ENCODE data around the gene THSD8. TPM values are rescaled to one million over a fixed set of nuclear protein-coding genes. Genes with fewer than 3 reads are reported as not detected.
A peak's percentile ranks its signal among the peaks of the same experiment; 100 is the strongest.

The THSD8 gene
- total and polyA plus RNA-seq, 4 donors, result 1.2 to 2.5 TPM; not detected in 2

- no peak overlapping the region for H3K27ac ChIP-seq (ENCODE audit: low read depth in 1 of 2, low read length in 2 of 2)
- intact Hi-C loops (cut with DNase I), result no loop called here
- ATAC-seq (ENCODE audit: low FRiP score) (peak; percentile 84), DNase-seq (peak; percentile 85 to 92)
- no peaks in the 10 kb centered on the region for H3K4me1 ChIP-seq (ENCODE audit: control insufficient read depth in 1 of 2, insufficient read depth in 2 of 2, low read length in 2 of 2)
- peaks cover 0 to 2% of the 10 kb centered on the region in 2 donors for H3K36me3 ChIP-seq (ENCODE audit: control insufficient read depth in 1 of 2, insufficient read depth in 2 of 2, low read length in 1 of 2)
- no peaks in the 10 kb centered on the region for H3K27me3 ChIP-seq (ENCODE audit: control insufficient read depth in 1 of 2, insufficient read depth in 2 of 2, low read length in 1 of 2)
- 35 to 63% methylated on average over 30 of the region's 30 CpGs for WGBS, 2 donors
- no peak overlapping the region for H3K4me3 ChIP-seq (ENCODE audit: low read length in 2 of 2)
- H3K9me3 ChIP-seq (ENCODE audit: control insufficient read depth, low read length), result no peaks in the 10 kb centered on the region
Measured at GRCh38 chr19:12766051-12766521, 35.8 kb upstream of the THSD8 start.

- H3K36me3 ChIP-seq (ENCODE audit: control insufficient read depth in 1 of 2, insufficient read depth in 2 of 2, low read length in 1 of 2), result peaks cover 0 to 2% of the 10 kb centered on the region in 2 donors
- H3K27ac ChIP-seq (ENCODE audit: low read depth in 1 of 2, low read length in 2 of 2), result no peak overlapping the region
- H3K4me3 ChIP-seq (ENCODE audit: low read length in 2 of 2), result no peak overlapping the region
- no peaks in the 10 kb centered on the region for H3K27me3 ChIP-seq (ENCODE audit: control insufficient read depth in 1 of 2, insufficient read depth in 2 of 2, low read length in 1 of 2)
- H3K9me3 ChIP-seq (ENCODE audit: control insufficient read depth, low read length), result no peaks in the 10 kb centered on the region
- 90 to 92% methylated on average over 11 of the region's 11 CpGs for whole genome bisulfite sequencing, 2 donors
- DNase-seq (no peak), ATAC-seq (ENCODE audit: low FRiP score) (no peak)
- intact Hi-C loops (cut with DNase I), result no loop called here
- H3K4me1 ChIP-seq (ENCODE audit: control insufficient read depth in 1 of 2, insufficient read depth in 2 of 2, low read length in 2 of 2), result no peaks in the 10 kb centered on the region
Measured at GRCh38 chr19:12767150-12767549, 34.7 kb upstream of the THSD8 start.

GRCh38 chr19:12767666-12768065 is 34.2 kb upstream of the THSD8 start:
- 94% methylated on average over 15 of the region's 15 CpGs for WGBS, 2 donors
- Histone ChIP-seq H3K27ac (ENCODE audit: low read depth in 1 of 2, low read length in 2 of 2) (no peak overlapping the region), H3K4me3 (ENCODE audit: low read length in 2 of 2) (no peak overlapping the region), H3K27me3 (ENCODE audit: control insufficient read depth in 1 of 2, insufficient read depth in 2 of 2, low read length in 1 of 2) (no peaks in the 10 kb centered on the region), H3K36me3 (ENCODE audit: control insufficient read depth in 1 of 2, insufficient read depth in 2 of 2, low read length in 1 of 2) (peaks cover 0 to 2% of the 10 kb centered on the region in 2 donors), H3K4me1 (ENCODE audit: control insufficient read depth in 1 of 2, insufficient read depth in 2 of 2, low read length in 2 of 2) (no peaks in the 10 kb centered on the region), H3K9me3 (ENCODE audit: control insufficient read depth, low read length) (no peaks in the 10 kb centered on the region)
- intact Hi-C loops (cut with DNase I), result no loop called here
- ATAC-seq (ENCODE audit: low FRiP score) (no peak), DNase-seq (no peak)

- ATAC-seq (ENCODE audit: low FRiP score) (no peak), DNase-seq (no peak)
Measured at GRCh38 chr19:12769689-12770088, 32.2 kb upstream of the THSD8 start.

GRCh38 chr19:12770922-12771321 is 30.9 kb upstream of the THSD8 start:
- no peak overlapping the region for H3K27ac ChIP-seq (ENCODE audit: low read depth in 1 of 2, low read length in 2 of 2)

More at GRCh38 chr19:12769689-12770088, 32.2 kb upstream of the THSD8 start:
- Histone ChIP-seq H3K4me3 (ENCODE audit: low read length in 2 of 2) (no peak overlapping the region), H3K4me1 (ENCODE audit: control insufficient read depth in 1 of 2, insufficient read depth in 2 of 2, low read length in 2 of 2) (no peaks in the 10 kb centered on the region), H3K27me3 (ENCODE audit: control insufficient read depth in 1 of 2, insufficient read depth in 2 of 2, low read length in 1 of 2) (no peaks in the 10 kb centered on the region), H3K27ac (ENCODE audit: low read depth in 1 of 2, low read length in 2 of 2) (no peak overlapping the region), H3K9me3 (ENCODE audit: control insufficient read depth, low read length) (no peaks in the 10 kb centered on the region), H3K36me3 (ENCODE audit: control insufficient read depth in 1 of 2, insufficient read depth in 2 of 2, low read length in 1 of 2) (no peaks in the 10 kb centered on the region)
- intact Hi-C loops (cut with DNase I), result loop anchor here (5.0 kb wide), 2 partner anchors 38 to 78 kb away; partner anchors contain the start of gene RNASEH2A (in 1 of the 2)
- WGBS, 2 donors, result 63 to 64% methylated on average over 37 of the region's 37 CpGs

GRCh38 chr19:12772323-12772722 is 29.5 kb upstream of the THSD8 start:
- H3K36me3 ChIP-seq (ENCODE audit: control insufficient read depth in 1 of 2, insufficient read depth in 2 of 2, low read length in 1 of 2), result no peaks in the 10 kb centered on the region
- no peaks in the 10 kb centered on the region for H3K27me3 ChIP-seq (ENCODE audit: control insufficient read depth in 1 of 2, insufficient read depth in 2 of 2, low read length in 1 of 2)
- ATAC-seq (ENCODE audit: low FRiP score), result no peak
- intact Hi-C loops (cut with DNase I), result loop anchor here (5.0 kb wide), 2 partner anchors 35 to 75 kb away; partner anchors contain the start of gene RNASEH2A (in 1 of the 2)
- WGBS, 2 donors, result 5 to 8% methylated on average over 4 of the region's 4 CpGs
- H3K27ac ChIP-seq (ENCODE audit: low read depth in 1 of 2, low read length in 2 of 2), result no peak overlapping the region
- H3K9me3 ChIP-seq (ENCODE audit: control insufficient read depth, low read length), result no peaks in the 10 kb centered on the region
- DNase-seq, result peak in 1 of 2 donors; percentile 78
- H3K4me3 ChIP-seq (ENCODE audit: low read length in 2 of 2), result no peak overlapping the region
- no peaks in the 10 kb centered on the region for H3K4me1 ChIP-seq (ENCODE audit: control insufficient read depth in 1 of 2, insufficient read depth in 2 of 2, low read length in 2 of 2)

More at GRCh38 chr19:12770922-12771321, 30.9 kb upstream of the THSD8 start:
- Histone ChIP-seq H3K4me3 (ENCODE audit: low read length in 2 of 2) (no peak overlapping the region), H3K27me3 (ENCODE audit: control insufficient read depth in 1 of 2, insufficient read depth in 2 of 2, low read length in 1 of 2) (no peaks in the 10 kb centered on the region), H3K4me1 (ENCODE audit: control insufficient read depth in 1 of 2, insufficient read depth in 2 of 2, low read length in 2 of 2) (no peaks in the 10 kb centered on the region), H3K36me3 (ENCODE audit: control insufficient read depth in 1 of 2, insufficient read depth in 2 of 2, low read length in 1 of 2) (no peaks in the 10 kb centered on the region), H3K9me3 (ENCODE audit: control insufficient read depth, low read length) (no peaks in the 10 kb centered on the region)
- no peak for DNase-seq
- intact Hi-C loops (cut with DNase I), result loop anchor here (5.0 kb wide), 2 partner anchors 36 to 76 kb away; partner anchors contain the start of gene RNASEH2A (in 1 of the 2)
- no peak for ATAC-seq (ENCODE audit: low FRiP score)
- 94 to 95% methylated on average over 13 of the region's 13 CpGs for WGBS, 2 donors

GRCh38 chr19:12773571-12773970 is 28.3 kb upstream of the THSD8 start:
- WGBS, 2 donors, result 27 to 28% methylated on average over 2 of the region's 2 CpGs
- H3K36me3 ChIP-seq (ENCODE audit: control insufficient read depth in 1 of 2, insufficient read depth in 2 of 2, low read length in 1 of 2), result no peaks in the 10 kb centered on the region
- H3K4me3 ChIP-seq (ENCODE audit: low read length in 2 of 2), result no peak overlapping the region
- H3K4me1 ChIP-seq (ENCODE audit: control insufficient read depth in 1 of 2, insufficient read depth in 2 of 2, low read length in 2 of 2), result no peaks in the 10 kb centered on the region
- ATAC-seq (ENCODE audit: low FRiP score), result no peak
- H3K27ac ChIP-seq (ENCODE audit: low read depth in 1 of 2, low read length in 2 of 2), result peak overlapping the region in 1 of 2 donors; percentile 20
- no peaks in the 10 kb centered on the region for H3K9me3 ChIP-seq (ENCODE audit: control insufficient read depth, low read length)
- intact Hi-C loops (cut with DNase I), result loop anchor here (1.0 to 5.0 kb wide), 3 partner anchors 23 to 74 kb away; partner anchors contain the start of gene RNASEH2A (in 1 of the 2)
- no peaks in the 10 kb centered on the region for H3K27me3 ChIP-seq (ENCODE audit: control insufficient read depth in 1 of 2, insufficient read depth in 2 of 2, low read length in 1 of 2)
- DNase-seq, result no peak

DNA sequence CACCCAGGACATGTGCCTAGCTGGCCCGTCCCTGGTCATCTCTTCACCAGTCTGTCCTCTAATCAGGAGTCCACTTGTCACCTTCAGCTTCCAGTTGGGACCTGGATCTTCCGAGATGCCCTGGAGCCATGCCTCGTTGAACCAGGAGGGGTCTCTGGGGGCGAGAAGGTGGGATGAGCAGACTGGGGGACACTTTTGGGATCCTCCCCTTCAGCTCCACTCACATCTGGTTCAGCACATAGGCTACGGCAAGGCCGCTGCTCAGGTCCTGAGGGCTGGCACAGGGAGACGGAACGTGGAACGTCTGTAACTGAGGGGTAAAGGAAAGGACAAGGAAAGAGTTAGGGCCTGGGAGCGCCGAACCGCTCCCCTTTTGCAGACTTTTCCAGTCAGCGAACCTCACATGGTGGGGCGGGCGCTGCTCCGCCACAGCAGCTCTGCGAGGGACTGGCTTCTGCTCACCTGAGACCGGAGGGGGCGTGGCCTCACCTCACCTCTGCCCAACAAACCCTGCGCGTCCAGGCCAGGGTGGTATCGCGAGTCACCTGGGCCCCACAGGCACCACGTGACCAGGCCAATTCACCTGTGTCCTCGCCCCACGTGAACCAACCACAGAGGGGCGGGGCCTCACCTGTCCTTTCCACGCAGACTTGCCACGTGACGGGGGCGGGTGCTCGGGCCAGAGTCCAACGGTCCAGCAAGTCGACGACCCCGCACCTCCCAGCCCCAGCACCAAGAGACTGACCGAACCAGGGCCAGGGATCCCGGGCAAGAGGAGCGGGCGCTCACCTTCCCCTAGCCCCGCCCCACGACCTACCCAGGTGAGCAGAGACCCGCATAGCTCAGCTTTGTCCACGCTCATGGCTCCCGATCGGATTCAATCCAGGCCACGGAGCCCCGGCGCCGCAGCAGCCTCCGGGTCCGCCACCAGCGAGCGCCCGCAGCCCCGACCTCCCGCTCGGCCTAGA is 27.0 kb upstream of the THSD8 start, which contains the start of gene HOOK2:
Gene HOOK2, minus strand, starts transcription at position 965 of the 968 bp plus-strand sequence. Its CDS starts 103 bp downstream, at position 862.
- H3K27me3 ChIP-seq (ENCODE audit: control insufficient read depth in 1 of 2, insufficient read depth in 2 of 2, low read length in 1 of 2), result no peaks in the 10 kb centered on the region
- DNase-seq, result peak in 1 of 2 donors; percentile 83
- peak within 1 kb of the TSS in 1 of 2 donors; percentile 76 for H3K27ac ChIP-seq (ENCODE audit: low read depth in 1 of 2, low read length in 2 of 2)
- intact Hi-C loops (cut with DNase I), result loop anchor here (5.0 kb wide), 2 partner anchors 32 to 72 kb away; partner anchors contain the start of gene RNASEH2A (in 1 of the 2)
- no peaks in the 10 kb centered on the region for H3K36me3 ChIP-seq (ENCODE audit: control insufficient read depth in 1 of 2, insufficient read depth in 2 of 2, low read length in 1 of 2)
- WGBS, 2 donors, result 15% methylated on average over 58 of the region's 58 CpGs
- ATAC-seq (ENCODE audit: low FRiP score), result no peak
- no peaks in the 10 kb centered on the region for H3K9me3 ChIP-seq (ENCODE audit: control insufficient read depth, low read length)
- no peaks in the 10 kb centered on the region for H3K4me1 ChIP-seq (ENCODE audit: control insufficient read depth in 1 of 2, insufficient read depth in 2 of 2, low read length in 2 of 2)
- peak within 1 kb of the TSS; percentile 32 to 52 for H3K4me3 ChIP-seq (ENCODE audit: low read length in 2 of 2)
